ENCODE results near the gene ERCC1.

DNA sequence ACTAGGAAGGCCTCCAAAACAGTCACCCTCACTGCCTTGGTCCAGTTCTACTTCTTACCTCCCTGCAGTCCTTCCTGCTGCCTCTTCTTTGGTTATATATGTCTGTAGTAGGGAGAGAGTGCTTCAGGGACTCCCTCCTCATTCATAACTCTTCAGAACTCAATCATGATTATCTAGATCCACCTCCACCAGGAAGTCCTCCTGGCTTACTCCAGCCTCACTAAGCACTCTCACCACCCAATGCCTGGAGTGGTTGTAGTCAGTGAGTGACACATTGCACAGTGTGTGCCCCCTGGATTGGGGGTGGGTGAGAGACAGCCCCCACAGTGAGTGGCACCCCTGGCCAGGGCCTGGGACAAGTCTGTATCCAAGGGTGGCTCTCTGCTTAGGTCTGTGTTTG, 34.1 kb upstream of the ERCC1 start:
- no peak for TF ChIP-seq POLR2A (IDR thresholded peaks at IDR 0.05)
- TF ChIP-seq CTCF (IDR thresholded peaks at IDR 0.05), result no peak
- no peak for TF ChIP-seq EP300 (IDR thresholded peaks at IDR 0.05)

Measured in stomach (tissue), 4 donors.